Left lung (tissue), 10 donors: ENCODE measurements around the gene UGT1A4. TPM values are rescaled to one million over a fixed set of nuclear protein-coding genes. Genes with fewer than 3 reads are reported as not detected.
"Not testable (repeated sequence)": the region's sequence is repeated elsewhere in the genome, so short reads cannot be mapped to it uniquely, and the experiment has no call there.

Source experiments
- ATAC-seq: fragments of 200-7000 bp; cut with Tn5 transposase; one replicate; pipeline ENCODE4 v1.9.1; 2020; ENCODE audit warnings: moderate library complexity
- DNase-seq, 4 donors: peaks; one replicate each; pipeline ENCODE4 v3.0.0-alpha.2; 2013 to 2020
- H3K27ac ChIP-seq, 2 donors: fragments of 200-600 bp; sonication (generic) in 1 of 2; one replicate each; pipeline versions ENCODE4 v1.5.0 to v1.8.0; 2020 to 2021
- H3K27me3 ChIP-seq, 2 donors: fragments of 200-600 bp; sonication (generic) in 1 of 2; one replicate each; pipeline versions ENCODE4 v1.5.0 to v1.8.0; 2020 to 2021
- H3K36me3 ChIP-seq, 2 donors: fragments of 200-600 bp; sonication (generic) in 1 of 2; one replicate each; pipeline versions ENCODE4 v1.5.0 to v1.8.0; 2020 to 2021
- H3K4me1 ChIP-seq, 2 donors: fragments of 200-600 bp; one replicate each; pipeline ENCODE4 v1.8.0; 2021
- H3K4me3 ChIP-seq, 2 donors: fragments of 200-600 bp; sonication (generic) in 1 of 2; one replicate each; pipeline versions ENCODE4 v1.5.0 to v1.8.0; 2020 to 2021; ENCODE audit warnings: mild to moderate bottlenecking in 1 of 2
- H3K9me3 ChIP-seq, 2 donors: fragments of 200-600 bp; sonication (generic) in 1 of 2; one replicate each; pipeline versions ENCODE4 v1.5.0 to v1.8.0; 2020 to 2021
- CTCF ChIP-seq, 2 donors: fragments of 200-600 bp; sonication (generic) in 1 of 2; IDR thresholded peaks; one replicate each; pipeline versions ENCODE4 v1.5.0 to v1.8.0; 2021; ENCODE audit warnings: antibody characterized with exemption in 2 of 2
- intact Hi-C, 2 donors: fragments of 100-400 bp; cut with DNase I; formaldehyde crosslinking; loops; one replicate each; pipeline versions ENCODE4 v1.11.2 to v1.14.2; 2022
- polyA plus RNA-seq, 6 donors: library from polyadenylated mRNA; unstranded; fragments of 120-200 nt; gene quantifications; one replicate each; pipeline ENCODE4 v1.2.1, GENCODE V29; 2013; ENCODE audit not compliant: insufficient read length in 6 of 6
- total RNA-seq, 2 donors: library from RNA; stranded (reverse); fragmentation: NEBNext Ultra II Directional; extraction: Animal tissue kit (Norgen Biotek cat#: 25700); gene quantifications; one replicate each; pipeline ENCODE4 v1.2.1, GENCODE V29; 2021
- donor health status: DM: no; HTN: yes; CAD: no.
- donor health status: DM: no; HTN: no; CAD: no.

The UGT1A4 gene
- total and polyA plus RNA-seq, 8 donors, result not detected

DNA sequence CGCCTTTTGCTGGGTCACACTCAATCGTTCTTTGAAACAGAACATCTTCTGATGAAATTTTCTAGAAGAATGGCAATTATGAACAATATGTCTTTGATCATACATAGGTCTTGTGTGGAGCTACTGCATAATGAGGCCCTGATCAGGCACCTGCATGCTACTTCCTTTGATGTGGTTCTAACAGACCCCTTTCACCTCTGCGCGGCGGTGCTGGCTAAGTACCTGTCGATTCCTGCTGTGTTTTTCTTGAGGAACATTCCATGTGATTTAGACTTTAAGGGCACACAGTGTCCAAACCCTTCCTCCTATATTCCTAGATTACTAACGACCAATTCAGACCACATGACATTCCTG lies 5.3 kb upstream of the UGT1A4 start:
- Histone ChIP-seq H3K36me3 (no peaks in the 10 kb centered on the region), H3K27ac (no peak overlapping the region), H3K9me3 (no peaks in the 10 kb centered on the region), H3K27me3 (peaks cover 0 to 14% of the 10 kb centered on the region in 2 donors), H3K4me3 (no peak overlapping the region), H3K4me1 (no peaks in the 10 kb centered on the region)
- no peak for TF ChIP-seq CTCF (IDR thresholded peaks at IDR 0.05)
- ATAC-seq, result no peak
- DNase-seq, result no peak
- intact Hi-C loops, result no loop called here

DNA sequence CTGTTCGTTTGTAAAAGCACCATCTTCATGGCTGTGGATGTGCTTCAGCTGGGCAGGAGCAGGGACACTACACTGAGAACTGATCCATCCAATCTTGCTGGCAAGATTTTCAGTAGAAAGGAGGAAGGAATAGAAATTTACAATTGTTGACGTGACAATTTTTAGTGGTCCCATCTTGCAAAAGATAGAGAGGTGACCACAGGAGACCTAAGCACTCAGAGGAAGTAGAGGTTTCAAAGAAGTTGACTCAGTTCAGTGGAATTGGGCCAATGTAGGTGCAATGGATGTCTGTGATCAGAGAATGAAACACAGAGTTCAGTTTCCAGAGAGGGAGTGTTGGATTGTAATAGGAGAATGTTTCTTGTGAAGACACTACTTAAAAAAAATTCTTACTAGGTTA lies 4.4 kb upstream of the UGT1A4 start:
- ATAC-seq, result no peak
- Histone ChIP-seq H3K27me3 (peaks cover 0 to 15% of the 10 kb centered on the region in 2 donors), H3K4me1 (no peaks in the 10 kb centered on the region), H3K36me3 (no peaks in the 10 kb centered on the region), H3K9me3 (no peaks in the 10 kb centered on the region), H3K4me3 (no peak overlapping the region), H3K27ac (no peak overlapping the region)
- no peak for TF ChIP-seq CTCF (IDR thresholded peaks at IDR 0.05)
- DNase-seq, result no peak
- intact Hi-C loops, result no loop called here

- Histone ChIP-seq H3K4me1 (no peaks in the 10 kb centered on the region), H3K9me3 (no peaks in the 10 kb centered on the region), H3K36me3 (no peaks in the 10 kb centered on the region), H3K4me3 (no peak within 1 kb of the TSS), H3K27me3 (no peaks in the 10 kb centered on the region), H3K27ac (no peak within 1 kb of the TSS)
- TF ChIP-seq CTCF (IDR thresholded peaks at IDR 0.05), result no peak
- intact Hi-C loops, result no loop called here
- DNase-seq (no peak), ATAC-seq (no peak)
These were observed 10.3 kb downstream of the UGT1A4 start, which contains the start of gene UGT1A3 for GRCh38 chr2:233728723-233729301. Gene UGT1A3, plus strand, starts transcription at chr2:233729042. Its CDS starts 85 bp downstream, at chr2:233729127.

DNA sequence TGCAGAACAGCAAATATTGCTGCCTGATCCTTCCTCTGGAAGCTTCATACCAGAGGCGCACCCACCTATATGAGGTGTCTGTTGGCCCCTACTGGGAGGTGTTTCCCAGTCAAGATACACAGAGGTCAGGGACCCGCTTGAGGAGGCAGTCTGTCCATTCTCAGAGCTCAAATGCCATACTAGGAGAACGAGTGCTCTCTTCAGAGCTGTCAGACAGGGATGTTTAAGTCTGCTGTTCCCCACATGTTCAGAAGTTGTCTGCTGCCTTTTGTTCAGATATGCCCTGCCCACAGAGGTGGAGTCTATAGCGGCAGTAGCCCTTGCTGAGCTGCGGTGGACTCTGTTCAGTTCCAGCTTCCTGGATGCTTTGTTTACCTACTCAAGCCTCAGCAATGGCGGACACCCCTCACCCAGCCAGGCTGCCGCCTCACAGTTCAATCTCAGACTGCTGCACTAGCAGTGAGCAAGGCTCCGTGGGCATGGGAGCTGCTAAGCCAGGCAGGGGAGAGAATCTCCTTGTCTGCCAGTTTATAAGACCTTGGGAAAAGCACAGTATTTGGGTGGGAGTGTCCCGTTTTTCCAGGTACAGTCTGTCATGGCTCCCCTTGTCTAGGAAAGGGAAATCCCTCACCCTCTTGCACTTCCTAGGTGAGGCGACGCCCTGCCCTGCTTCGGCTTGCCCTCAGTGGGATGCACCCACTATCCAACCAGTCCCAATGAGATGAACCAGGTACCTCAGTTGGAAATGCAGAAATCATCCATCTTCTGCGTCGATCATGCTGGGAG lies 18.5 kb downstream of the UGT1A4 start:
- DNase-seq, ATAC-seq, intact Hi-C loops, H3K36me3 ChIP-seq, H3K4me1 ChIP-seq, H3K4me3 ChIP-seq, H3K27ac ChIP-seq, H3K9me3 ChIP-seq: not testable (repeated sequence)
- H3K27me3 ChIP-seq, result peaks cover 0 to 12% of the 10 kb centered on the region in 2 donors

- DNase-seq (no peak), ATAC-seq (no peak)
- H3K27me3 ChIP-seq, result peaks cover 0 to 18% of the 10 kb centered on the region in 2 donors
- H3K36me3 ChIP-seq, result no peaks in the 10 kb centered on the region
- no peak for TF ChIP-seq CTCF (IDR thresholded peaks at IDR 0.05)
- H3K27ac ChIP-seq, result no peak overlapping the region
- H3K4me3 ChIP-seq, result no peak overlapping the region
- intact Hi-C loops, result no loop called here
- no peaks in the 10 kb centered on the region for H3K4me1 ChIP-seq
- H3K9me3 ChIP-seq, result no peaks in the 10 kb centered on the region
These were observed 22.3 kb downstream of the UGT1A4 start for GRCh38 chr2:233740870-233741269.
